ENCODE results near the gene ASCL2.

The ASCL2 gene

DNA sequence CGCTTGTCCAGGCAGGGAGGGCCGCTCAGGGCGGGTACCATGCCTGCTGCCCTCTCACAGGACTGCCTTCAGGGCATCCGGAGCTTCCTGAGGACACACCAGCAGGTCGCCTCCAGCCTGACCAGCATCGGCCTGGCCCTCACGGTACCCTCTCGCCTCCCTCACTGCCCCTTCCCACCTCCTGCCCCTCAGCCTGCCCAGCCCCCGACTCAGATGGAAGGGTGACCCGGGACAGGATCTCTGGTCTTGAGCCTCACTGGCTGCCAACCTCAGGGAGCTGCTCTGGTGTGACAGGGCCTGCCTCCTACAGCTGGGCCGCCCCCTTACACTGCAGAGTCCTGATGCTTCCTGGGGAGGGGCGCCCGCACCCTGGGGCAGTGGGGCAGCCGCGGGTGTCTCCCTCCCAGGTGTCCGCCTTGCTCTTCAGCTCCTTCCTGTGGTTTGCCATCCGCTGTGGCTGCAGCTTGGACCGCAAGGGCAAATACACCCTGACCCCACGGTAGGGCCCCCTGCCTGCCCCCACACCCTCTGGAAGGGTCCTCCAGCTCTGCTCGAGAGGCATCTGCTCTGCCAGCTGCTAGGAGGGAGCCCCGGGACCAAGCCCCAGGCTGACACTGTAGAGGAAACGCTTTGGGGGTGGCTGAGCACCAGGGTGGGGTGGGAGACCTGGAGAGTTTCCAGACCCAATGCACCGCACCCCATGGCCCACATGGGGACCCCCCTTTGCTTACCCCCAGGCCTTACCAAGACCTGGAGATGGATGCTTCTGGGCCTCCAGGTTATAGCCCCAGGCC is 46.0 kb upstream of the ASCL2 start:
- H4K20me1 ChIP-seq (ENCODE audit: control insufficient read depth, insufficient read depth, low read depth, low read length) = no peaks in the 10 kb centered on the region
- H3K4me1 ChIP-seq (ENCODE audit: control insufficient read depth, low read length) = no peaks in the 10 kb centered on the region
- no peaks in the 10 kb centered on the region for H3F3A ChIP-seq (ENCODE audit: control insufficient read depth, insufficient read depth)
- TF ChIP-seq, protein P1, sequence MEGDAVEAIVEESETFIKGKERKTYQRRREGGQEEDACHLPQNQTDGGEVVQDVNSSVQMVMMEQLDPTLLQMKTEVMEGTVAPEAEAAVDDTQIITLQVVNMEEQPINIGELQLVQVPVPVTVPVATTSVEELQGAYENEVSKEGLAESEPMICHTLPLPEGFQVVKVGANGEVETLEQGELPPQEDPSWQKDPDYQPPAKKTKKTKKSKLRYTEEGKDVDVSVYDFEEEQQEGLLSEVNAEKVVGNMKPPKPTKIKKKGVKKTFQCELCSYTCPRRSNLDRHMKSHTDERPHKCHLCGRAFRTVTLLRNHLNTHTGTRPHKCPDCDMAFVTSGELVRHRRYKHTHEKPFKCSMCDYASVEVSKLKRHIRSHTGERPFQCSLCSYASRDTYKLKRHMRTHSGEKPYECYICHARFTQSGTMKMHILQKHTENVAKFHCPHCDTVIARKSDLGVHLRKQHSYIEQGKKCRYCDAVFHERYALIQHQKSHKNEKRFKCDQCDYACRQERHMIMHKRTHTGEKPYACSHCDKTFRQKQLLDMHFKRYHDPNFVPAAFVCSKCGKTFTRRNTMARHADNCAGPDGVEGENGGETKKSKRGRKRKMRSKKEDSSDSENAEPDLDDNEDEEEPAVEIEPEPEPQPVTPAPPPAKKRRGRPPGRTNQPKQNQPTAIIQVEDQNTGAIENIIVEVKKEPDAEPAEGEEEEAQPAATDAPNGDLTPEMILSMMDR (IDR thresholded peaks at IDR 0.05; ENCODE audit: low read depth, low read length, poor library complexity, severe bottlenecking) = no peak
- no peak for TF ChIP-seq EZH2phosphoT487 (IDR thresholded peaks at IDR 0.05; ENCODE audit: borderline replicate concordance, low read length)
- H3K79me2 ChIP-seq (ENCODE audit: control insufficient read depth, low read length) = no peaks in the 10 kb centered on the region
- no peaks in the 10 kb centered on the region for H3K36me3 ChIP-seq (ENCODE audit: control insufficient read depth, low read length)
- no peak overlapping the region for H3K4me3 ChIP-seq (ENCODE audit: low read length)
- no peak overlapping the region for H3K27ac ChIP-seq (ENCODE audit: low read depth, low read length)
- H3K27me3 ChIP-seq (ENCODE audit: control insufficient read depth, low read length) = no peaks in the 10 kb centered on the region
- no peaks in the 10 kb centered on the region for H3K9me2 ChIP-seq (replicated peaks; ENCODE audit: control insufficient read depth, low read length)
- no peak overlapping the region for H3K4me2 ChIP-seq (ENCODE audit: low read length)
- no peaks in the 10 kb centered on the region for H3K9me3 ChIP-seq (ENCODE audit: control insufficient read depth, insufficient read depth, low read length)

DNA sequence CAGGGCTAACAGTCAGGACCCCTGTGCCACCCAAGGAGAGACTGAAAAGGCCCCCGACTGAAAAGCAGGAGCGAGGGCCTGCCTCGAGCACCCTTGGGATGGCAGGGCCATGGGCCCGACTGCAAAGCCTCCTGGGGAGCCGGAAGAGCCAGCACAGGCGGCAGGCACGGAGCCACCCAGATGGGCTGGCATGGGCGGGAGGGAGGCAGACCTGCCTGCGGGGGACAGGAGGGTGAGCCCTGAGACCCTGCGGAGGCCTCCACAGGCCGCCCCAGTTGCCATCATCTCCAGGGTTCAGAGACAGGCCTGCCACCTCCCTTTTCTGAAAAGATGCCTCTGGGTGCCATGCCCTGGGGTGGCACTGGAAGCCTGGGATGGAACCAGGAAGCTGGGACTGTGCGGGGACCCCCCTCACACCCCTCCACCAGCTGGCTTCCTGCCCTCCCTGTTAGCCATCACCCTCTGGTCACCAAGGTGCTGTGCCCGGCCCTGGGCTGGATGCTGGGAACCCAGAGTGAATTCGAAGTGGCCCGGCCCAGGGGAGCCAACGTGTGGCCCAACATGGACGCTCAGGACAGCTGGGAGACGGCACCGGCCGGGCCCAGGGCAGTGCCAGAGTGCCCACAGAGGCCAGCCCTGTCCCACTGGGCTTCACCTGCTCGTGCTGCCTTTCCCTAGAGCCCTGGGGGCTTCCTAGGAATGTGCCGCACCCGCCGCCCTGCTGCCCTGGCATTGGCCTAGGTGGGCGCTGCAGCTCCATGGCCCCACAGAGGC is 45.2 kb upstream of the ASCL2 start:
- no peaks in the 10 kb centered on the region for H3K27me3 ChIP-seq (ENCODE audit: control insufficient read depth, low read length)
- H4K20me1 ChIP-seq (ENCODE audit: control insufficient read depth, insufficient read depth, low read depth, low read length) = no peaks in the 10 kb centered on the region
- no peak overlapping the region for H3K27ac ChIP-seq (ENCODE audit: low read depth, low read length)
- TF ChIP-seq, protein P1 (IDR thresholded peaks at IDR 0.05; ENCODE audit: low read depth, low read length, poor library complexity, severe bottlenecking) = no peak
- no peak for TF ChIP-seq EZH2phosphoT487 (IDR thresholded peaks at IDR 0.05; ENCODE audit: borderline replicate concordance, low read length)
- H3K4me1 ChIP-seq (ENCODE audit: control insufficient read depth, low read length) = no peaks in the 10 kb centered on the region
- H3F3A ChIP-seq (ENCODE audit: control insufficient read depth, insufficient read depth) = no peaks in the 10 kb centered on the region
- H3K9me3 ChIP-seq (ENCODE audit: control insufficient read depth, insufficient read depth, low read length) = no peaks in the 10 kb centered on the region
- no peaks in the 10 kb centered on the region for H3K79me2 ChIP-seq (ENCODE audit: control insufficient read depth, low read length)
- H3K4me2 ChIP-seq (ENCODE audit: low read length) = no peak overlapping the region
- H3K9me2 ChIP-seq (replicated peaks; ENCODE audit: control insufficient read depth, low read length) = no peaks in the 10 kb centered on the region
- H3K4me3 ChIP-seq (ENCODE audit: low read length) = no peak overlapping the region
- no peaks in the 10 kb centered on the region for H3K36me3 ChIP-seq (ENCODE audit: control insufficient read depth, low read length)

DNA sequence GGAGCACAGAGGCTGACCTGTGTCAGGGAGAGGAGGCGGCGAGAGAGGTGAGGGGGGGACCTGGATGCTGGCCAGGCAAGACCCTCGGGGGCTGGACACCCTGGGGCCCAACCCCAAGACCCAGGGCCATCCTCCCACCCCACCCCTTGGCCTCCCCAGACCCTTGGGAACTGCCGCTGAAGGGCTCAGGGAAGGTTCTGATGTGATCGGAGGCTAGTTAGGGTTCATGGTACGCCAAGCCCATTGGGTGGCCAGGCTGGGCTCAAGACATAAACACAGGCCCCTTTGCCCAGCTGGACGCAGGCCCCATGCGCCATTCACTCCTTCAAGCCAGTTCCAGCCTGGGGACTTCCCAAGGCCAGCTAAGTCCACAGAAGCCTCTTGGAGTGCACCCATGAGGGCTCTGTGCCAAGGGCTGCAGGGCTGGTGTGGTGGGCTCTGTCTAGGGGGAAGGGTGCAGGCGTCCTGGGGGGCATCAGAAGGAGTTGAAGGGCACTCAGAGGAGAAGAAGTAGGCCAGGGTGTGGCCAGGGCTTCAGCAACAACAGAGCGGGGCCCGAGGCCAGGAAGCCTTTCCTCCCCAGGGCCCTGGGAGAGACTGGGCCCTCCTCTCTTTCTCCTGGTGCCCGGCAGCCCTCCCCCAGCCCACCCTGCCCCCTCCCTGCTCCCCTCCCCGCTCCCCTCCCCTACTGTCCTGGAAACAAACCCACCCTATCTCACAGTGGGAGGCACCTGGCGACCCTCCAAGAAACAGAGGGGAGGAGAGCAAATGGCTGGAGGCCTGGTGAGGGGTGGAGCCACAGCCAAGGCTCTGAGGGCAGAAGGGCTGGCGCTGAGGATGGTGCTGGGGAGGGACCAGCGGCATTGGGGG is 44.4 kb upstream of the ASCL2 start:
- Histone ChIP-seq H3K79me2 (ENCODE audit: control insufficient read depth, low read length) (no peaks in the 10 kb centered on the region), H3K4me2 (ENCODE audit: low read length) (no peak overlapping the region), H3K27me3 (ENCODE audit: control insufficient read depth, low read length) (no peaks in the 10 kb centered on the region), H3K27ac (ENCODE audit: low read depth, low read length) (no peak overlapping the region), H3K9me2 (replicated peaks; ENCODE audit: control insufficient read depth, low read length) (no peaks in the 10 kb centered on the region), H3K36me3 (ENCODE audit: control insufficient read depth, low read length) (no peaks in the 10 kb centered on the region), H3K9me3 (ENCODE audit: control insufficient read depth, insufficient read depth, low read length) (no peaks in the 10 kb centered on the region), H3K4me1 (ENCODE audit: control insufficient read depth, low read length) (no peaks in the 10 kb centered on the region), H3K4me3 (ENCODE audit: low read length) (no peak overlapping the region), H4K20me1 (ENCODE audit: control insufficient read depth, insufficient read depth, low read depth, low read length) (no peaks in the 10 kb centered on the region), H3F3A (ENCODE audit: control insufficient read depth, insufficient read depth) (no peaks in the 10 kb centered on the region)
- TF ChIP-seq, protein P1 (IDR thresholded peaks at IDR 0.05; ENCODE audit: low read depth, low read length, poor library complexity, severe bottlenecking) = no peak
- TF ChIP-seq EZH2phosphoT487 (IDR thresholded peaks at IDR 0.05; ENCODE audit: borderline replicate concordance, low read length) = no peak
